Limb (tissue), 2 donors: ENCODE results near the gene FOXO6.

Source experiments
- DNase-seq, 2 donors: peaks; one replicate each; pipeline ENCODE4 v3.0.0-alpha.2; 2016; ENCODE audit errors: extremely low spot score in 2 of 2

The FOXO6 gene

DNA sequence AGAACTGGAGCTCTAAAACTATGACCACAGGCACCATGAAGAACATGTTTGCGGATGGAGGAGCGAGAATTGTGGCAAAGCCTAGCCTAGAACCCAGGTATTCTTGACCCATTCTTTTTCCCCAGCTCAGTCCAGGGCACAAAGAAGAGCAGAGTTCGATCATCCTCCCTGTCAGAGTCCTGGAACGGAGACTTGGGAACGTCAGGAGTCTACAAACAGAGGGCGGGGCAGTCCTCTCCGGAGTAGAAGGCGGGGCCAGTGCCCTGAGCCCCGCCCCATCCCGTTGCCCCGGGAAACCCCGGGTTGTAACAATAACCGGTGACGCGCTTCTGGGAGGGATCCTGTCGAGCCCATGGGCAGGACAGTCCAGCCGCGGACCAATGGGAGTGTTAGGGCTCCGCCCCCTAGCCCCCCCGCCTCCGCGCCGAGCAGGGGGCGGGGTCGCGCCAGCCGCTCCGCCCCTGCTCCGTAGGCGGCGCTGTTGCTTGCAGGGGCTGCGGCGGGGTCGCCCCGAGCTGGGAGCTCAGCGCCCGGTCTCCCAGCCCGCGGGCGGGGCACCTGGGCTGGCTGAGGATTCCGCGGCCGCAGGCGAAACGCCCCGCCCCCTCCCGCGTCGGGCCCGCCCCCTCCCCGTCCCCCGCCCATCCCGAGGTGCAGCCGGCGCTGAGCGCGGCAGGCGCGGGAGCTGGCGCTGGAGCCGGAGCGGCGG lies at the start of gene FOXO6:
TSS of gene FOXO6 (plus strand) at position 649 of the 709 bp plus-strand sequence.
- DNase-seq: peak; percentile 98 to 99

DNA sequence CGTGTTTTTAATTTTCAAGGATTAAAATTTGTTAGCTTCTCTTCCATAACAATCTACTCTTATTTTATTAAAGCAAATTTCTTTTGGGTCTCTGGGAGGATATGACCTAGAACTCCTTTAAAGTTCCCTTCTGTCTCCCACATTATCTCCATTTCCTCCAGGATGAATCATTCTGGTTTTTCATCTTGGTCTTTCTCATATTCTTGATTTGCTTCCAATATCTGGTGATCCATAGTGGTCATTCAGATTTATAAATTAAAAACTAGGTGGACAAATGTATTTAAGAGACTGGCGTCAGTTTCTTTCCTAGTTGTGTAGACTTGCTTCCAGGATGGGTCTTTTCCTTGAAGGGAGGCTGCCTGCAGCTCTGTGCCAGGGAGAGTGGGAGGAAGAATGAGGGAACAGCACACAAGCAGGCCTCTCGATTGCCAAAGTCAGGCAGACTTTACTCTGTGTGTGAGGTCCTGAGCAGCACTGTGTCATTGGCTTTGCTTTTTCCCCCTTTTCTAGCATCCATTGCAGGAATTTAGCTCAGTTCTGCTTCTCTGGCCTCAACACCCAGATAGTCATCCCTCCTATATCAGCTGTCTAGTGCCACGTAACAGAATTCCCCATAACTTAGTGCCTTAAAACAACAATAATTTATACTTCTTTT lies 48.1 kb upstream of the FOXO6 start:
- no peak for DNase-seq

DNA sequence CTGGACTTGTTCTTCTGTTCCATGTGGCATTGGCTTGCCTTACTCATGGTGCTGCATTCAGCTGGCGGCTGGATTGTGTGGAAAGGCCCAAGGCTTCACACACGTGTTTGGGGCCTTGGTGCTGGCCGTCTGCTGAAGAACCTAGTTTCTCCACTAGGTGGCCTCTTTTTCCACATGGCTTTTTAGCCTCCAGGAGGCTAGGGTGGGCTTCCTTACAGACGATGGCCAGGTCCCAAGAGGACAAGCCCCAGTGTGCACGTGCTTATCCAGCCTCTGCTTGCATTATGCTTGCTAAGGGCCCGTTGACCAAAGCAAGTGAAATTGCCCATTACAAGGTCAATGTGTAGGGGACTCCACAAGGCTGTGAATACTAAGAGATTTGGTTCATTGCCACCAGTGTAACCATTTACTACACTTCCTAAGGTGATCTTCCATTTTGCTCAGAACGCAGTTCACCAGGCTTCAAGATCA lies 47.5 kb upstream of the FOXO6 start:
- no peak for DNase-seq

DNA sequence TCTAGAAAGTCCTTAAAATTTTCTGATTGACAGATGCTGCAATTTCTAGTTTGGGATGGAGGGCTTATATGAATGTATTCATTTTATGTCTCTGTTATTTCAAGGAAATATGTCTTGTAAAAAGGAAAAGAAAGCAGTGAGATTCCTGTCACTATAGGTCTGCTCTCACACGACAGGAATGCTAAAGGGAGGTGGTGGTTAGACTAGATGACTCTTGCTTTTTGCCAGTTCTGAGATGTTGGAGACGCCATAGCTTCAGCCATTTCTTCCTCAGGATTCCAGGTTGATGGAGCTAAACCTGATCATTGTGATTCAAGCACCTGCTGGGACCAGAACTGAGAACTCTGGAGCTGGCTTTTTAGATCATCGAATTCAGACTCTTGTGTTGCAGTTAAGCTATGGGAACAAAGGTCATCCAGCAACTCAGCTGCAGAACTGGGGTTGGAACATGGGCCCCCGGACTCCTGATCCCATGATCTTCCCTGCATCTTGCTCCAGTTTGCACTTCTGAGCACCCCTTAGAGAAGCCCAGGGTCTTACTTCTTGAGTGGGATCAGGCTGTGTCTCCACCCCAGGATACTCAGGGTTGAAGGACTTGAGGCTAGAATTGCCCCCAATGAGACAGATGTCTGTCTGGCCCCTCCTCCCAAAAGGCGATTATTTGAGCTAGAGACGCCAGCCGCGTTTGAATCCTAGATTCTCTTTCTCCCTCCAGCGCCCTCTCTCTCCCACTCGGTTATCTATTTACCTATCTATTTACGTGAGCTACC lies 46.7 kb upstream of the FOXO6 start:
- DNase-seq: no peak

DNA sequence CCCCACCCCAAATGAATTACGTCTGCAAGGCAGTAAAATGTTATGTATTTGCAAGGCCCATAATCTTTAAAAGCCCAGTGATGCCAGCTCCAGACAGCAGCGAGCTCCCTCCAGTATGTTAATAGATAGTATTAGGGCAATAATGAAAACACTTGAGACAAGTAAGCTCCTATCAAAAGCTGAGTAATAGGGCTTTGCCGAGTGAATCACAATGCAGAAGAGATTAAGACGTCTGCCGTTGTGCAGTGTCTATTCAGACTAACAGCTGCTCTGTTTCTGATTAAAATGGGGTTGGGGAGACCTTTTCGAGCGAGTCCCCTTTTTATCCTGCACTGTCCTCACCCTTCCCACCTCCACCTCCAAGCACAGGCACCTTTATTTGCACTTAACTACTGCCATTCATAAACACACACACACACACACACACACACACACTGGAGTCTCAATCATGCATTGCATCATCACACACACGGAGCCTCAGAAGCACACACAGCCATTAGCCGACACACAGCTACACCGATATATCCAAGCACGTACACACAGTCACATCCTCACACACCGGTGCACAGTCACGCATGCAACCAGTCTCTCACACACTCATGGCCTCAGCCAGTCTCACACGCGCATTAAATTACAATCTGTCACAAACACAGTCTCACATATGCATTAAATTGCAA lies 46.0 kb upstream of the FOXO6 start:
- no peak for DNase-seq

DNA sequence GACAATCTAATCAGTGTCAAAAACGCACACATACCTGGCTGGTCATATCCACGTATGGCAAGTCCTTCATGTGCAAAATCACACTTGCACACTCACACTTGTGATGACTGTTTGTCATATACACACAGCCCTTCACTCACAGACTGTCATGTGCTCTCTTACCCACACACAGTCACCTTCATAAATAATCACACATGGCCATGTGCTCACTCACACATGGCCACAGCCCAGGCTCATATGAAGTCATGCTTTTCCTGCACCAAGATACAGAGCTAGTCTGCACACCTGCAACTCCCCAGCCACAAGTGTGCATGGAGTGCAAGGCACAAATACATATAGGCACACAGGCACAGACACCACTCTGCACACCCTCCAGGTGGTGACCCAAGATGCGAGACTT lies 45.4 kb upstream of the FOXO6 start:
- no peak for DNase-seq

DNA sequence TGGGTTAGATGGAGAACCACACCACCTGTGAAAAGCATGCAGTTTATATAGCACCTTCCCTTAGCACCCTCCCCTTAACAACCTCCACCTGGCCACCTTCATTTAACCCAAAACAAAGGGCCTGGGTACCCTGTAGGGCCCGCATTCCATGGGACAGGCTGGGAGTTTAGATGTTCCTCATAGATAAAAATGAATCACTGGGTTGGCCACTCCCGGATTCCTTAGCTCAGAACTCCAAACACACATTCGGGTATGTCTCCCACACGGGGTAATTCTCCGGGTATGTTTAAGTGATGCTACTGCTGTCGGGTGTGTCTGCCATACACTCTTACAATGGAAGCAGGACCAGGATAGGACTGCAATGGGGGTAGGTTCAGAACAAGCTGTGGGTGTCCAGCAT lies 43.9 kb upstream of the FOXO6 start:
- no peak for DNase-seq

DNA sequence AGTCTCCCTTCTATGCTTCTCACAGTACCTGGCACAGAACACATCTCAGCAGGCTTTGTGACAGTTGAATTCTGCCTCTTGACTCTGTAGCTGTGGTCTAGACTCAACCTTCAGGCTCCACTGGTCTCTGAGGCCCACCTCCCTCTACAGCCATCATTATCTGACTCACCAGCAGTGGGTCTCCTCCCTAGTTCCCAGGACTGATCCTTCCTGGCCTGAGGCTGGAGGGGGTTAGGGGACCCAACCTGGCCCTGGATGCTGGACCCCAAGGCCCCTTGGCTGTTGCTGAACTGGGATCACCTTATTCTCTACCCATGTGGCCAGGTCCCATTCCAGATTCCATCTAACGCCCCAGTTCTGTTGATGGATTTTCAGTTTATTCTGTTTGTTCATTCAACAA lies 43.1 kb upstream of the FOXO6 start:
- DNase-seq: no peak

DNA sequence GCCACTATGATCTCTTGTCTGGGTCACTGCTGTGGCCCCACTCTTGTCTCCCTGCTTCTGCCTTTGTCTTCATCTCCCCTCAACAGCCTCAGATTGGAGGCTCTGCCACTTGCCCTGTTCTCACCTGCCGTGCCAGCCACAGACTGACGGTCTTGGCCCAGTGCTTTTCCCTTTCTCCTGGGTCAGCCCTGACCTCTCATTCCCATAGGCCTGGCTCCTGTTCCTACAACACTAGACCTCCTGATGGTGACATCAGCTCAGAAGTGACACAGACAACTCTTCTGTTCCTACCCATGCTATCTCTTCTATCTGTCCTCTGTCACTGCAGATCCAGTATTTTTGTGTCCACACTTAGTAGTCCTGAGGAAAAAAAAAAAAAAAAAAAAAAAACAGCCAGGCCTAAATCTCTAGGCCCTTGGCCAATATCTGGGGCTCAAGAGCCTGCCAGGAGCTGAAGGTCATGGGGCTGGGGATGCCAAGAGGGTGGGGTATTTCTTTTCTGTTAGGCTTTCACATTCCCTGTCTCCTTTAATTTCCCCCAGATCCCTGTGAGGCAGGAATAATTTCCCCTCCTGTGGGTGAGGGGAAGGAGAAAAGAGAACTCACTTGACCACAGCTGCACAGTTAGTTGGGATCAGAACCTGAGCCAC lies 42.0 kb upstream of the FOXO6 start:
- DNase-seq: no peak

DNA sequence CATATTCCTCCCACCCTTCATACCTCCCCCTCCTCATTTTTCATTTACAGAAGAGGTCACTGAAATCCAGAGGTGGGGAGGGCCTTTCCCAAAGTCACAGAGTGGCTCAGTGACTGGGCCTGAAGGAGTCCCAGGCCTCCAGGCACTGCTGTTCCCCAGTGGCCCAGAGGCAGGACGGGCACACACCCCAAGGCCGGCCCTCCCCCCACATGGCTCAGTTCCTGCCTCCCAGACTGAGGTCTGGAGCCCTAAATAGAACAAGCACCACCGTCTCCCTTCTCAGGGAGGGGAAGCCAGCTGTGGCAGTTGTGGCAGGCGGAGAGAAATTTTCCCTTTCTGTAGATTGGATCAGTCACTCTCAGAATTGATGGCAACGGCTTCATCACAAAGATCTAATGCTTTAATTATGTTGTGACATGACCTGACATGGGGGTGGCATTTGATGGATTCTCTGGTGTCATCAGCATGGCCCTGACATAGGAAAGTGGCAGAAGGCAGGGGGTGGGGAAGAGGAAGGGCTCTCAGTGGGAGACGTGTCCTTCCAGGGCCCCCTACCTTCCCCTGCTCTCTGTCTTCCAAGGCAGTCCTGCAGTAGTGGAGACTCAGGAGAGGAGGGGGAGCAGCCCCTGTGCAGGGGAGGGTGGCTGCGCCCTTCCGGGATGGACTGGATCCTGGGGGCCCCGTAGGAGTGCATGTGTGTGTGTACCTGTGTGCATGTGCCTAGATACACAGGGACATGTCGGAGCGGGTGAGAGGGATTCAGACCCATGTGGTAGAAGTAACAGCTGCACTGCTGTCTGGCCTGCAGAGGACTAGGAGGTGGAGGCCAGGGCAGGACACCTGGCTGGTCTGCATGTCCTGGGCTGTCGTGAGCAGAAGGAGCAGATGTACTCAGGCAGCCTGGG lies 41.2 kb upstream of the FOXO6 start:
- no peak for DNase-seq

DNA sequence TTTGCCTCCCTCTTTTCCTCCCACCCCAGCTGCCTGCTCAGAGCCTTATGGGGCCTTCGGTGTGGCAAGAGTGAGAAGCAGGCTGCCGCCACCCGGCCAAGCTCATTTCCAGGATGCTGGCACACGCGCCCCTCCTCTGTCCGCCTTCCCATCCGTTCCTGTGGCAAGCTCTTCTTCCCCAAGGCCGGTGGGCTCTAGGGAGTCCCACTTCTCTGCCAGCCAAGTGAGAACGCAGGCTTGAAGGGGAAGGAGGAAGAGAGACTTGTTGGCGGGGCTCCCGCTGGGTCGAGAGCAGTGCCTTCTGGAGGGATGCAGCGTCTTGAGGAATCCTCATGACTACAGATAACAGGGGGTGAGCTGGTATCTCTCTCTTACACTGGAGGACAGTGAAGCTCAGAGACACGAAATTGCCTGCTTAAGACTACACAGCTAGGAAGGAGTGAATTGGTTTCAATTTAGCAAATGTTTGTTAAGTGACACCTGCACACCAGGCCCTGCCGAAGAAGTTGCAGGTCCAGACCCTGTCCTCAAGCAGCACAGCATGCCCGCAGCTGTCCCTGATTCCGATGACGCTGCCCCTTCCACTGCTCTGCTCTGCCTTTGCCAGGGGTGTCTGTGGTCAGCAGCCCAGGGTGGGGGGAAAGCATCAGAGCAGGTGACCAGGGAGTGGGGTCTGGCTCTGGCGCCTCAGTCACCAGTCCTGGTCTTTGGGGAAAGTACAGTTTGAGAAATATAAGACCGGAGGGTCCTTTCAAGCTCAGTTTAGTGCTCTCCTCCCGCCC lies 40.1 kb upstream of the FOXO6 start:
- no peak for DNase-seq

DNA sequence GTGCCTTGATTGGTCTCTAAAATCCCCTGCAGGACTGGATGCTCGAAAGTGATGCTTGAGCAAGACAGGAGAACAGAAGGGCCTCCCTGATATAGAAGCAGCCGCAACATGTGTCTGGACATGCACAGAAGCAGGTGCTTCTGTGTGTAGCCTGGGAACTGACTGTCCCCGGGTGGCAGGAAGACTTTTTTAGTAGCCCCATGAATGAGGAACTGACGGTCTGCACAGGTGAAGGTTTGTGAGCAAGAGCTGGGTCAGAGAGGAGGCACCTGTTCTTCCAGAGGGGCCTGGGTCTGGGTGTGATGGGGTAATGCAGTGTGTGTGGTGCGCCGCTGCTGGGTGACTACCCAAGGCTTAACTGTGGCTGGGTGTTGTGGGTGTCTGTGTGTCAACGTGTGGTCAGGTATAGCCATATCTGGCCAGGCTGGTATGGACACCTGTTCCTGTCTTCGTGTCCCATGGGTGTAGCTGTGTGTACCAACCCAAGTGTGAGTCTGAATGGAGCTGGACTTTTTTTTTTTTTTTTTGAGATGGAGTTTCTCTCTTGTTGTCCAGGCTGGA lies 39.1 kb upstream of the FOXO6 start:
- DNase-seq: no peak

DNA sequence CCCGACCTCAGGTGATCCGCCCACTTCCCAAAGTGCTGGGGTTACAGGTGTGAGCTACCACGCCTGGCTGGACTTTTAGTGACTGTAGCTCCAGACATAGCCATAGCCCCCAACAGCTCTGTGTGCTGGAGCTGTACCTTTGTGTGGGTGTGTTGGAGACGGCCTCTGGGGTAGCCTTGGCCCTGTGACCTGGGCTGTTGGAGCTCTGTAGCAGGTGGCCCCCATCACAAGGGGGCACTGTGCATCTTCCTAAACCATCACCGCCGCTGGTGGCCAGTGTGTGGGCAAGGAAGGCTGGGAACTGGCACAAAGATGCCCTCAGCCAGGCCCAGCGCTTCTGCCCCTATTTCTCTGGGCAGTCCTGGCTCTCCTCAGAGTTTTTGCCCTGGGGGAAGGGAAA lies 38.4 kb upstream of the FOXO6 start:
- DNase-seq: no peak

DNA sequence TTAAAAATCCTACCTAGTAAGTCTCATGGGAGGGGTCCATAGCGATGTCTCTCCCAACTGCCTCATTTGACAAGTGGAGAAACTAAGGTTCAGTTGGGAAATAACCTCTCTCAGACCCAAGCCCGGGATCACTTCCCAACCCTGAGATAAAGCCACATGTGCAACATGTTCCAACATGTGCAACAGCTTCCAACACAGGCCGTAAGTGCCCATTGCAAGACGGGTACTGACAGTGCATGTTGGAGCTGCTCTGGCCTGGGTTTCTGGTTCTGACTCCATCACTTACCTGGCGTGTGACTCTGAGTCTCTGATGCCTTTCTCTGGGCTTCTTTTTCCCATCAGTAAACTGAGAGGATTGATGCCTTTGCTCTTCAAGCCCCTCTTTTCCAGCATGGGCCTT lies 38.0 kb upstream of the FOXO6 start:
- no peak for DNase-seq

DNA sequence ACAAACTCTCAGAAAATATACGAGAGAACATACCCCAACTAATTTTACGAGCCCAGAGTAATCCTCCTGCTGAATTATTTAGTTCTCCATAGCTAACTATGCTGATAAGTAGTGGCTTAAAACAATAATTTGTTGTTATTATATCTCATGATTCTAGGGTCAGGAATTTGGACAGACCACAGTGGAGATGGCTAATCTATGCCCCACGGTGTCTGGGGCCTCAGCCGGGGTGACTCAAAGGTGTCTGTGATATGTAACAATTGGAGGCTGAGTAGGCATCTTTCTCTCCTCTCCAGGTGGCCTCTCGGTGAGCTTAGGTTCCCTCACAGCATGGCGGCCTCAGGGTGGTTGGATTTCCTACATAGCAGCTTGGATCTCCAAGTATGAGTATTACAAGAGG lies 35.4 kb upstream of the FOXO6 start:
- no peak for DNase-seq

DNA sequence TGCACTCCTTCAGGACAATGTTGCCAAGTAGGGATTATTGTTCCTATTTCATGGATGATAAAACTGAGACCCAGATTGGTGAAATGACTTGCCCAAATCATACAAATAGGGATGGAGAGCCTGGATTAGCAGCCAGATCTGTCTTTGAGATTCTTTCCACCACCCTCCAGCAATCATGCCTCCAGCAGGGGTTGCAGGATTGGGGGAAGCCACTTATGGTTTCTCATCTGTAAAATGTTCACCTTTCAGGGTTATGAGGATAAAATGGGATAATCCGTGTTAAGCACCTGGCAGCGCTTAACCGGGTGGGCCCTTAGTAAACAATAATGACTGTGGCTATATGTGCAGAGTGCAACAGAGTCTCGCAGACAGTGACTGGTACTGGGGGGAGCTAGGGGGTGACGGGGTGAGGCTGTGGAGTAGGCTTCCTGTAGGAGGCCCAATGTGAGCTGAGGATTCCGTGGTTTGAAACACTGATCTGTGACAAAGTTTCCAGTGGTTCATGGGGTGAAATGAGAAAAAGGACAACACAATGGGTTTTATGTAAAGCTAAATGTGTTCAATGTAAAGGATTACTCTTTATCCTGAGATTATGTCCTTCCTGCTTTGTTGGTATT lies 33.7 kb upstream of the FOXO6 start:
- no peak for DNase-seq

DNA sequence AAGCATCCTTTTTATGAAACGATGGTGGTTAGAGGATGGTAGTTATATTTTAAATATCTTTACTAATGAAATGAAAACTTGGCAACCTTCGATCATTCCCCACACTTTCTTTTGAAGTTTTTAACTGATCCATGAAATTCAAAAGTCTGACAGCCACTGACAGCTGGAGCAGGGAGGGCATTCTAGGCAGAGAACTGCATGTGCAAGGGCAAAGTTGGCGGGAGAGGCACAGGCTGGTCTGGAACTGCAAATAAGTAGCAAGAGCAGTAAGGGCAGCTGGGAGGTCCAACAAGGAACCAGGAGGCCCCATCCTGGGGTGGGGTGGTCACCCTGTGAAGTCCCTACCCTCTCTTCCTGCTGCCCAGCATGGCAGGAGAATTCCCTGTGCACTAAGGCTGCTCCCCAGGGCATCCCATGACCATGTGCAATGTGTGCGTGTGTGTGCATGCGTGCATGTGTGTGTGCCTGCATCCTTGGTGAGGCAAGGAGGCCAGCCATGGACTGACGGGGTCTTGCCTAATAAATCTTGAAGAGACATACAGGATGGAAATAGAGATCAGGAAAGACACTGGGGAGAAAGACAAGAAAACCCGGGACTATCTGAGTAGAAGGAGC lies 33.1 kb upstream of the FOXO6 start:
- peak in 1 of 2 donors; percentile 13 for DNase-seq
